ENCODE data around the gene SUFU. TPM values are rescaled to one million over a fixed set of nuclear protein-coding genes. Genes with fewer than 3 reads are reported as not detected.

Gene SUFU
- total RNA-seq, 1 donor from 2014 or later, result 16.9 TPM

DNA sequence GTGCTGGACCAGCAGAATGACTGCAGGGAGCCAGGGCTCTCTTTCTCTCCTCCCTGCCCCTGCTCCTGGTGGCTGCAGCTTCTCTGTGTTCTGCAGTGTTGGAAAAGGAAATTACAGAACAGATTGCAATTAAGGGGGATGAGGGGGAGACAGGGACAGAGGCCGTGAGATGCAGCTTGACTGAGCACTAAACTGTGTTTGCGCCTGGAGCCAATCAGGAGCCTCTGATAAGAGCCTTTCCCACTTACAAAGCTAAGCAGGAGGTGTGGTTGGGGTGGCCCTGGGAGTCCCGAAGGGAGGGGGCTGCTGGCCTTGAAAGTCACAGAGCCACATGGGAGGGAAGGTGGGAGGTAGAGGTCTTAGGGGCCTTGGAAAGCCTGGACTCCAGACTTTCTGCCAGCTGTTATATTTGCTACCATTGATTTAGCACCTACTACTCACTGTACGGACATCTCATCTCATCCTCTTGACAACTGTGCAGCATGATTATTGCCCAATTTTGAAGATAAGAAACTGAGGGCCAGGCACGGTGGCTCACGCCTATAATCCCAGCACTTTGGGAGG, 167.2 kb downstream of the SUFU start:
- Mint-ChIP-seq H3K36me3 (ENCODE audit: unreplicated experiment) (no peaks in the 10 kb centered on the region), H3K9me3 (ENCODE audit: unreplicated experiment) (no peaks in the 10 kb centered on the region), H3K27ac (ENCODE audit: unreplicated experiment) (no peak overlapping the region), H3K27me3 (ENCODE audit: unreplicated experiment) (no peaks in the 10 kb centered on the region), H3K4me1 (ENCODE audit: unreplicated experiment) (peaks cover 54% of the 10 kb centered on the region), H3K4me3 (ENCODE audit: unreplicated experiment) (no peak overlapping the region)
- DNase-seq (ENCODE audit: extremely low spot score, unreplicated experiment), result no peak
- TF ChIP-seq, protein P1, sequence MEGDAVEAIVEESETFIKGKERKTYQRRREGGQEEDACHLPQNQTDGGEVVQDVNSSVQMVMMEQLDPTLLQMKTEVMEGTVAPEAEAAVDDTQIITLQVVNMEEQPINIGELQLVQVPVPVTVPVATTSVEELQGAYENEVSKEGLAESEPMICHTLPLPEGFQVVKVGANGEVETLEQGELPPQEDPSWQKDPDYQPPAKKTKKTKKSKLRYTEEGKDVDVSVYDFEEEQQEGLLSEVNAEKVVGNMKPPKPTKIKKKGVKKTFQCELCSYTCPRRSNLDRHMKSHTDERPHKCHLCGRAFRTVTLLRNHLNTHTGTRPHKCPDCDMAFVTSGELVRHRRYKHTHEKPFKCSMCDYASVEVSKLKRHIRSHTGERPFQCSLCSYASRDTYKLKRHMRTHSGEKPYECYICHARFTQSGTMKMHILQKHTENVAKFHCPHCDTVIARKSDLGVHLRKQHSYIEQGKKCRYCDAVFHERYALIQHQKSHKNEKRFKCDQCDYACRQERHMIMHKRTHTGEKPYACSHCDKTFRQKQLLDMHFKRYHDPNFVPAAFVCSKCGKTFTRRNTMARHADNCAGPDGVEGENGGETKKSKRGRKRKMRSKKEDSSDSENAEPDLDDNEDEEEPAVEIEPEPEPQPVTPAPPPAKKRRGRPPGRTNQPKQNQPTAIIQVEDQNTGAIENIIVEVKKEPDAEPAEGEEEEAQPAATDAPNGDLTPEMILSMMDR (IDR thresholded peaks at IDR 0.05), result no peak

GRCh38 chr10:102673236-102673818, 169.6 kb downstream of the SUFU start:
- DNase-seq (ENCODE audit: extremely low spot score, unreplicated experiment), result no peak
- Mint-ChIP-seq H3K9me3 (ENCODE audit: unreplicated experiment) (no peaks in the 10 kb centered on the region), H3K27me3 (ENCODE audit: unreplicated experiment) (no peaks in the 10 kb centered on the region), H3K27ac (ENCODE audit: unreplicated experiment) (peak overlapping the region; percentile 98), H3K4me1 (ENCODE audit: unreplicated experiment) (peaks cover 71% of the 10 kb centered on the region), H3K36me3 (ENCODE audit: unreplicated experiment) (no peaks in the 10 kb centered on the region), H3K4me3 (ENCODE audit: unreplicated experiment) (peak overlapping the region; percentile 72)
- TF ChIP-seq, protein P1 (IDR thresholded peaks at IDR 0.05), result no peak

DNA sequence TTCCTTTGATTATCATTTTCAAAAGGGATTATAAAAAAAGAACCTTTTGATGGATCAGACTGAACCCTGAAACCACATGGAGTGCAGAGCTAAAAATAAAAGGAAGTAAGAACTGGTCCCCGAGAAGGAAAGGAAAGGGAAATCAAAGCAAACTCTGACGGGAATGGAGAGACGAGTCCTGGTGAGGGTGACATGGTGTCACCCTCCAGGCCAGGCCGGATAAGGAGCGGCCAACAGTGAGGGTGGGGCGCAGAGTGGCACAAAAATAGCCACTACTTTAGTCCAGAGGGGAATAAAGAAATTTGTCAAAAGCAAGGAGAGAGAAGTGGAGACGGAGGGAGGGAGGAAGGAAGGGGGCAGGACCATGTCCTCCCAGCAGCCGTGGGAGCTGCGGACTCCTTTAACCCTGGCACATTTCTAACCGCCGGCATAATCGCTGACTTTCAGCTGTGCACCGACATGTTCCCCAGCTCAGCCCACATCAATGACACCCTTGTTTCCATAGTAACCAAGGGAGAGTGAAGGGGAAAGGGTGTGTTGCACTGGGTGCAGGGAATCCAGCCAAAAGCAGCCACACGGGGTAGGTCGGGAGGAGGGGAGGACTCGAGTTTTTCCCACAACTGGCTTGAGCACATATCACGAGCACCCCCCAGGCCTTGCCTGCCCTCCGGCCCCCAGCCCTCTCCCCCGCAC, 170.2 kb downstream of the SUFU start:
- Mint-ChIP-seq H3K27ac (ENCODE audit: unreplicated experiment) (peak overlapping the region; percentile 98), H3K36me3 (ENCODE audit: unreplicated experiment) (no peaks in the 10 kb centered on the region), H3K4me3 (ENCODE audit: unreplicated experiment) (peak overlapping the region; percentile 72), H3K4me1 (ENCODE audit: unreplicated experiment) (peaks cover 73% of the 10 kb centered on the region), H3K9me3 (ENCODE audit: unreplicated experiment) (no peaks in the 10 kb centered on the region), H3K27me3 (ENCODE audit: unreplicated experiment) (no peaks in the 10 kb centered on the region)
- DNase-seq (ENCODE audit: extremely low spot score, unreplicated experiment), result no peak
- TF ChIP-seq, protein P1 (IDR thresholded peaks at IDR 0.05), result no peak

GRCh38 chr10:102674566-102674965, 170.8 kb downstream of the SUFU start:
- no peak for DNase-seq (ENCODE audit: extremely low spot score, unreplicated experiment)
- Mint-ChIP-seq H3K4me3 (ENCODE audit: unreplicated experiment) (peak overlapping the region; percentile 47), H3K27ac (ENCODE audit: unreplicated experiment) (peak overlapping the region; percentile 98), H3K36me3 (ENCODE audit: unreplicated experiment) (no peaks in the 10 kb centered on the region), H3K9me3 (ENCODE audit: unreplicated experiment) (no peaks in the 10 kb centered on the region), H3K4me1 (ENCODE audit: unreplicated experiment) (peaks cover 73% of the 10 kb centered on the region), H3K27me3 (ENCODE audit: unreplicated experiment) (no peaks in the 10 kb centered on the region)
- TF ChIP-seq, protein P1 (IDR thresholded peaks at IDR 0.05), result no peak

DNA sequence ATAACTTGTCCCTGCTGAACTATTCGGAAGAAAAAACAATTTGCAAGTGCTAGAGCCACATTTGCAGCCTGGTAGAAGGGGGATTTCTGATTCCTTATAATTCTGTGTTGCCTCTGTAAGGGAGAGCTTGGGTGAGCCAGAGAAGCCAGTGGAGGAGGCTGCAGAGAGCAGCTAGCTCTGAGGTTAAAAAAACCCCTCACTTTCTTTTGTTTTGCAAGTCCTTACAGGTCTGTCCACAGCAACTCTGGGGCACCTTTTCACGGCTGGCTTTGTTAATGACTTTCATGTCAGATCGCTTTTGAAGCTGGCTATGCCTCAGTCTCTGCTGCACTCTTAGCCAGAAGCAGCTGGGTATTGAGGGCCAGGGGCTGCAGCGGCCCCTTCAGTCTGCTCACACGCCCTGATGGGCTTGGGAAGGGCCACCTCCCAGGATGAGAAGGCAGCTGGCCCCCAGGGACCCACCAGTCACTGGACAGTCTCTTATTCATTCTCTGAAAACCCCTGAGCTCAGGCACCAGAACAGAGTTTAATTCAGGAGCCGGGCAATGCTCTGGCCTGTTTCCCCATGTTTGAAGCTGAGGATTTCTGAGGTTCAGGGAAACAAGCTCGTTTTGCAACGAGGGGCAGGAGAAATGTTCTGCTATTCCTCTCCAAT, 171.4 kb downstream of the SUFU start:
- peaks cover 69% of the 10 kb centered on the region for H3K4me1 Mint-ChIP-seq (ENCODE audit: unreplicated experiment)
- TF ChIP-seq, protein P1 (IDR thresholded peaks at IDR 0.05), result no peak
- no peaks in the 10 kb centered on the region for H3K36me3 Mint-ChIP-seq (ENCODE audit: unreplicated experiment)
- DNase-seq (ENCODE audit: extremely low spot score, unreplicated experiment), result no peak
- H3K4me3 Mint-ChIP-seq (ENCODE audit: unreplicated experiment), result peak overlapping the region; percentile 47
- H3K27ac Mint-ChIP-seq (ENCODE audit: unreplicated experiment), result peak overlapping the region; percentile 98
- H3K27me3 Mint-ChIP-seq (ENCODE audit: unreplicated experiment), result no peaks in the 10 kb centered on the region
- H3K9me3 Mint-ChIP-seq (ENCODE audit: unreplicated experiment), result no peaks in the 10 kb centered on the region
